Immature natural killer cell (primary cell): ENCODE measurements around the gene INHBB. TPM values are rescaled to one million over a fixed set of nuclear protein-coding genes. Genes with fewer than 3 reads are reported as not detected.

Source experiments
- DNase-seq, 3 donors: peaks; one replicate each; pipeline ENCODE4 v3.0.0; 2022; ENCODE audit warnings: mixed read lengths in 1 of 3
- H3K27ac Mint-ChIP-seq, 6 donors: one replicate each; pipeline ENCODE4 v1.8.0; 2020; ENCODE audit warnings: mixed read lengths in 6 of 6, mild to moderate bottlenecking in 5 of 6, inconsistent platforms in 4 of 6, moderate library complexity in 3 of 6
- H3K27me3 Mint-ChIP-seq, 3 donors: one replicate each; pipeline ENCODE4 v1.8.0; 2020 to 2021; ENCODE audit warnings: low read depth in 3 of 3, mild to moderate bottlenecking in 3 of 3, mixed read lengths in 3 of 3, moderate library complexity in 3 of 3, inconsistent platforms in 1 of 3
- H3K36me3 Mint-ChIP-seq, 3 donors: one replicate each; pipeline ENCODE4 v1.8.0; 2020; ENCODE audit warnings: mixed read lengths in 3 of 3, inconsistent platforms in 2 of 3, mild to moderate bottlenecking in 2 of 3
- H3K4me1 Mint-ChIP-seq, 2 donors: one replicate each; pipeline ENCODE4 v1.8.0; 2020; ENCODE audit warnings: inconsistent platforms in 2 of 2, mild to moderate bottlenecking in 2 of 2, mixed read lengths in 2 of 2, moderate library complexity in 1 of 2
- H3K4me3 Mint-ChIP-seq, 5 donors: one replicate each; pipeline ENCODE4 v1.8.0; 2020; ENCODE audit warnings: mild to moderate bottlenecking in 5 of 5, mixed read lengths in 5 of 5, inconsistent platforms in 3 of 5, moderate library complexity in 3 of 5
- H3K9me3 Mint-ChIP-seq, 6 donors: one replicate each; pipeline ENCODE4 v1.8.0; 2020; ENCODE audit warnings: mild to moderate bottlenecking in 6 of 6, mixed read lengths in 6 of 6, inconsistent platforms in 4 of 6, moderate library complexity in 3 of 6
- polyA plus RNA-seq, 3 donors: library from polyadenylated mRNA; unstranded; fragments of 300-500 nt; fragmentation: Illumina TruSeq; gene quantifications; one replicate each; pipeline ENCODE4 v1.2.3, GENCODE V29; 2021

INHBB gene
- polyA plus RNA-seq, 3 donors from 2014 or later = not detected

- peaks cover 0 to 1% (median 0%) of the 10 kb centered on the region in 6 donors for H3K9me3 Mint-ChIP-seq
- no peaks in the 10 kb centered on the region for H3K4me1 Mint-ChIP-seq
- no peaks in the 10 kb centered on the region for H3K36me3 Mint-ChIP-seq
- H3K4me3 Mint-ChIP-seq = no peak overlapping the region
- no peak for DNase-seq
- no peak overlapping the region for H3K27ac Mint-ChIP-seq
- H3K27me3 Mint-ChIP-seq = peaks cover 0 to 4% (median 2%) of the 10 kb centered on the region in 3 donors
Observed at GRCh38 chr2:120398996-120399888, 53.3 kb downstream of the INHBB start.

GRCh38 chr2:120399889-120400240, 53.9 kb downstream of the INHBB start:
- Mint-ChIP-seq H3K27me3 (peaks cover 0 to 4% (median 2%) of the 10 kb centered on the region in 3 donors), H3K9me3 (peaks cover 0 to 1% (median 0%) of the 10 kb centered on the region in 6 donors), H3K27ac (no peak overlapping the region), H3K36me3 (no peaks in the 10 kb centered on the region), H3K4me3 (no peak overlapping the region), H3K4me1 (no peaks in the 10 kb centered on the region)
- DNase-seq = no peak

- H3K27me3 Mint-ChIP-seq = peaks cover 0 to 4% (median 1%) of the 10 kb centered on the region in 3 donors
- H3K36me3 Mint-ChIP-seq = no peaks in the 10 kb centered on the region
- H3K4me1 Mint-ChIP-seq = no peaks in the 10 kb centered on the region
- H3K27ac Mint-ChIP-seq = no peak overlapping the region
- H3K4me3 Mint-ChIP-seq = no peak overlapping the region
- peaks cover 0 to under 1% (median 0%) of the 10 kb centered on the region in 6 donors for H3K9me3 Mint-ChIP-seq
- no peak for DNase-seq
Observed at GRCh38 chr2:120400551-120400950, 54.6 kb downstream of the INHBB start.

Other genes starting within 250 kb of the INHBB start
- gene TMEM185B, start 122.7 kb upstream of the INHBB start, polyA plus RNA-seq = 10 to 100 TPM; 12.6 to 30.4 (median 20.5) TPM
- 10 to 100 TPM; 47.7 to 55.1 (median 54.2) TPM for gene RALB, start 93.3 kb upstream of the INHBB start, polyA plus RNA-seq